CD14-positive monocyte (primary cell): ENCODE measurements around the gene KLK15. TPM values are rescaled to one million over a fixed set of nuclear protein-coding genes. Genes with fewer than 3 reads are reported as not detected.
A peak's percentile ranks its signal among the peaks of the same experiment; 100 is the strongest.

Experiments
- DNase-seq, 3 donors: peaks; one replicate each; pipeline ENCODE4 v3.0.0-alpha.2; 2011 to 2022
- H2AFZ ChIP-seq: 2 replicates; pipeline ENCODE4 v1.6.0; 2012; ENCODE audit warnings: mild to moderate bottlenecking, low read depth, low read length, inconsistent platforms; ENCODE audit not compliant: insufficient read depth, poor library complexity, severe bottlenecking
- H3K27ac ChIP-seq, 2 donors: 1 replicate in 1 of 2; 2 replicates in 1 of 2; pipeline ENCODE4 v1.5.1; 2012 to 2013; ENCODE audit warnings: low read length in 2 of 2, control low read depth in 1 of 2, inconsistent platforms in 1 of 2, low read depth in 1 of 2, mild to moderate bottlenecking in 1 of 2
- H3K27me3 ChIP-seq, 2 donors: one replicate each; pipeline versions ENCODE4 v1.6.0 to v1.6.1; 2011 to 2013; ENCODE audit warnings: low read length in 2 of 2; ENCODE audit not compliant: control insufficient read depth in 2 of 2, insufficient read depth in 2 of 2
- H3K36me3 ChIP-seq, 2 donors: replicated peaks in 1 of 2; 1 replicate in 1 of 2; 2 replicates in 1 of 2; pipeline versions ENCODE4 v1.5.1 to v1.6.1; 2012 to 2013; ENCODE audit warnings: low read length in 2 of 2, control low read depth in 1 of 2, inconsistent platforms in 1 of 2, mild to moderate bottlenecking in 1 of 2; ENCODE audit not compliant: insufficient read depth in 2 of 2, control insufficient read depth in 1 of 2
- H3K4me1 ChIP-seq, 2 donors: 1 replicate in 1 of 2; 2 replicates in 1 of 2; pipeline versions ENCODE4 v1.5.1 to v1.6.1; 2012 to 2013; ENCODE audit warnings: low read length in 2 of 2, control low read depth in 1 of 2, inconsistent platforms in 1 of 2, mild to moderate bottlenecking in 1 of 2, moderate library complexity in 1 of 2; ENCODE audit not compliant: insufficient read depth in 2 of 2, control insufficient read depth in 1 of 2
- H3K4me2 ChIP-seq: replicated peaks from 2 replicates; pipeline ENCODE3; 2012; ENCODE audit warnings: low read length, moderate library complexity, mild to moderate bottlenecking; ENCODE audit not compliant: poor library complexity, severe bottlenecking; ENCODE audit errors: extremely low read depth
- H3K4me3 ChIP-seq, 3 experiments: fragments of 200-600 bp in 1 of 3; sonication (generic) in 1 of 3; replicated peaks in 1 of 3; 1 replicate in 2 of 3; 2 replicates in 1 of 3; pipeline ENCODE4 v1.5.1; 2011 to 2013; ENCODE audit warnings: low read length in 3 of 3, mild to moderate bottlenecking in 3 of 3, control low read depth in 2 of 3, low read depth in 2 of 3, inconsistent platforms in 1 of 3, moderate library complexity in 1 of 3
- H3K79me2 ChIP-seq: 2 replicates; pipeline ENCODE4 v1.6.0; 2012; ENCODE audit warnings: mild to moderate bottlenecking, control low read depth, inconsistent platforms, low read length, moderate library complexity; ENCODE audit not compliant: insufficient read depth
- H3K9ac ChIP-seq: 2 replicates; pipeline ENCODE4 v1.6.0; 2017; ENCODE audit warnings: low read length, mild to moderate bottlenecking; ENCODE audit not compliant: insufficient read depth, poor library complexity, severe bottlenecking
- H3K9me3 ChIP-seq, 2 donors: replicated peaks in 1 of 2; 1 replicate in 1 of 2; 2 replicates in 1 of 2; pipeline versions ENCODE4 v1.5.1 to v1.6.1; 2012 to 2013; ENCODE audit warnings: low read length in 2 of 2, control low read depth in 1 of 2; ENCODE audit not compliant: control insufficient read depth in 1 of 2, insufficient read depth in 1 of 2
- H4K20me1 ChIP-seq: 2 replicates; pipeline ENCODE4 v1.6.0; 2012; ENCODE audit warnings: mild to moderate bottlenecking, low read length, control low read depth, moderate library complexity; ENCODE audit not compliant: insufficient read depth
- H3K27ac Mint-ChIP-seq, 7 donors: one replicate each; pipeline ENCODE4 v1.8.0; 2020; ENCODE audit warnings: mild to moderate bottlenecking in 7 of 7, mixed read lengths in 7 of 7, moderate library complexity in 6 of 7, inconsistent platforms in 2 of 7
- H3K27me3 Mint-ChIP-seq, 3 donors: one replicate each; pipeline ENCODE4 v1.8.0; 2021 to 2022; ENCODE audit warnings: low read depth in 3 of 3, mild to moderate bottlenecking in 3 of 3, mixed read lengths in 3 of 3, moderate library complexity in 3 of 3, inconsistent platforms in 1 of 3
- H3K36me3 Mint-ChIP-seq, 2 donors: one replicate each; pipeline ENCODE4 v1.8.0; 2020; ENCODE audit warnings: mixed read lengths in 2 of 2, inconsistent platforms in 1 of 2, mild to moderate bottlenecking in 1 of 2
- H3K4me1 Mint-ChIP-seq: one replicate; pipeline ENCODE4 v1.8.0; 2020; ENCODE audit warnings: mild to moderate bottlenecking, mixed read lengths
- H3K4me3 Mint-ChIP-seq, 2 donors: one replicate each; pipeline ENCODE4 v1.8.0; 2020; ENCODE audit warnings: mild to moderate bottlenecking in 2 of 2, mixed read lengths in 2 of 2, moderate library complexity in 1 of 2
- H3K9me3 Mint-ChIP-seq, 7 donors: one replicate each; pipeline ENCODE4 v1.8.0; 2020 to 2022; ENCODE audit warnings: mixed read lengths in 7 of 7, mild to moderate bottlenecking in 6 of 7, moderate library complexity in 6 of 7, inconsistent platforms in 2 of 7
- WGBS: methylation state at CpG from one replicate; pipeline ENCODE4 v1.1.5; 2013; ENCODE audit warnings: missing lambda C conversion rate; ENCODE audit not compliant: insufficient coverage; 5-methylcytosine and 5-hydroxymethylcytosine counted together
- intact Hi-C, 2 donors: fragments of 100-400 bp; cut with micrococcal nuclease; formaldehyde crosslinking; loops; one replicate each; pipeline versions ENCODE4 v1.15.0 to v1.15.1; 2023
- polyA plus RNA-seq, 3 donors: library from polyadenylated mRNA; depleted of rRNA in 1 of 3; unstranded in 2 of 3; stranded (reverse) in 1 of 3; fragments of 300-500 nt in 2 of 3; fragments of >200 nt in 1 of 3; fragmentation: Illumina TruSeq in 2 of 3; gene quantifications; 1 replicate in 2 of 3; 2 replicates in 1 of 3; pipeline ENCODE4 v1.2.3, GENCODE V29; 2012 to 2021
- TF ChIP-seq, protein P1 (sequence below): fragments of 200-600 bp; IDR thresholded peaks from one replicate; pipeline ENCODE4 v1.8.0; 2022; ENCODE audit warnings: antibody characterized with exemption, mild to moderate bottlenecking

Gene KLK15
- polyA plus RNA-seq, 3 donors, result not detected

DNA sequence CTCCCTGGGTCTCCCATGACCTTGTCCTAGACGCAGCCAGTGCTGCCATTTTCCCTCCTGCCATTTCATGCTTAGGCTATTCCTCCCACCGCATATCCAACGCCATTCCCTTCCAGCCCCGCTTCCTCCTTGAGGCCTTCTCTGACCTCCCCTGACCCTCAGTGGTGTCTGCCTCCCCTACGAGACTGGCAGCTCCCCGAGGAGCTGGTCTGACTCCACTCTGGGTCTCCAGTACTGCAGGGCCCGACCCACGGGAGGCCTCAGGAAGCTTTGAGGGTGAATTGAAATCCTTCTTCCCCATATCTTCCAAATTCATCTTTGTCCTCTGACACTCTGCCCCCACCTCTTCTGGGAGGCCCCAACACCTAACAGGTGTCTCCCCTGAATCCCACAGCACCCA is 708 bp downstream of the KLK15 start:
- 65% methylated on average over 4 of the region's 8 CpGs for WGBS
- peaks cover 0 to 2% of the 10 kb centered on the region in 2 donors for H3K36me3 Mint-ChIP-seq
- Histone ChIP-seq H3K4me3 (no peak overlapping the region), H3K27ac (no peak overlapping the region), H3K4me2 (no peak overlapping the region), H3K27me3 (peaks cover 12 to 37% of the 10 kb centered on the region in 2 donors), H3K9ac (no peak overlapping the region), H3K79me2 (no peaks in the 10 kb centered on the region), H3K9me3 (no peaks in the 10 kb centered on the region), H2AFZ (no peak overlapping the region), H3K4me1 (peaks cover 8 to 11% of the 10 kb centered on the region in 2 donors), H3K36me3 (no peaks in the 10 kb centered on the region), H4K20me1 (no peaks in the 10 kb centered on the region)
- no peak for DNase-seq
- TF ChIP-seq, protein P1, sequence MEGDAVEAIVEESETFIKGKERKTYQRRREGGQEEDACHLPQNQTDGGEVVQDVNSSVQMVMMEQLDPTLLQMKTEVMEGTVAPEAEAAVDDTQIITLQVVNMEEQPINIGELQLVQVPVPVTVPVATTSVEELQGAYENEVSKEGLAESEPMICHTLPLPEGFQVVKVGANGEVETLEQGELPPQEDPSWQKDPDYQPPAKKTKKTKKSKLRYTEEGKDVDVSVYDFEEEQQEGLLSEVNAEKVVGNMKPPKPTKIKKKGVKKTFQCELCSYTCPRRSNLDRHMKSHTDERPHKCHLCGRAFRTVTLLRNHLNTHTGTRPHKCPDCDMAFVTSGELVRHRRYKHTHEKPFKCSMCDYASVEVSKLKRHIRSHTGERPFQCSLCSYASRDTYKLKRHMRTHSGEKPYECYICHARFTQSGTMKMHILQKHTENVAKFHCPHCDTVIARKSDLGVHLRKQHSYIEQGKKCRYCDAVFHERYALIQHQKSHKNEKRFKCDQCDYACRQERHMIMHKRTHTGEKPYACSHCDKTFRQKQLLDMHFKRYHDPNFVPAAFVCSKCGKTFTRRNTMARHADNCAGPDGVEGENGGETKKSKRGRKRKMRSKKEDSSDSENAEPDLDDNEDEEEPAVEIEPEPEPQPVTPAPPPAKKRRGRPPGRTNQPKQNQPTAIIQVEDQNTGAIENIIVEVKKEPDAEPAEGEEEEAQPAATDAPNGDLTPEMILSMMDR, result no peak
- no peak overlapping the region for H3K4me3 Mint-ChIP-seq
- intact Hi-C loops, result no loop called here
- H3K27me3 Mint-ChIP-seq, result peaks cover 46 to 62% (median 48%) of the 10 kb centered on the region in 3 donors
- H3K9me3 Mint-ChIP-seq, result peaks cover 0 to 8% (median 0%) of the 10 kb centered on the region in 7 donors
- peaks cover 13% of the 10 kb centered on the region for H3K4me1 Mint-ChIP-seq
- peak overlapping the region in 1 of 7 donors; percentile 62 for H3K27ac Mint-ChIP-seq

DNA sequence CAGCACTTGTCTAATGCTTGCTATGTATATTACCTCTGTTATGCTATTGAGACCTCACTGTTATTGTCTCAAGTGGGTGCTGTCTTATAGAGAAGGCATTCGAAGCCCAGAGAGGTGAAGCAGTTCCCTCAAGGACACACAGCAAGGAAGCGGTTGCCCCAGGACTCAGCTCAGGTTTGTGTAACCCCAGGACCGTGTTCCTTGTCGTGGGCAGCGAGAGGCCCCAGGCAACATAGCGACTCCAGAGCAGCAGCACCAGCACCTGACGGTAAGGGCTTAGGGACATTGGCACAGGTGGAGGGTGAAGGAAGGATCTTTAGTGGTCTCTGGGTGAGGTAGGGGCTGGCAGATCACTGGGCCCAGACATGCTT is 2.4 kb downstream of the KLK15 start:
- H3K36me3 ChIP-seq, result no peaks in the 10 kb centered on the region
- H3K9me3 ChIP-seq, result no peaks in the 10 kb centered on the region
- Mint-ChIP-seq H3K27me3 (peaks cover 33 to 54% (median 37%) of the 10 kb centered on the region in 3 donors), H3K4me3 (no peak overlapping the region), H3K27ac (no peak overlapping the region), H3K4me1 (peaks cover 7% of the 10 kb centered on the region), H3K9me3 (peaks cover 0 to 7% (median 2%) of the 10 kb centered on the region in 7 donors), H3K36me3 (no peaks in the 10 kb centered on the region)
- no peak overlapping the region for H2AFZ ChIP-seq
- no peak overlapping the region for H3K4me3 ChIP-seq
- intact Hi-C loops, result no loop called here
- H4K20me1 ChIP-seq, result no peaks in the 10 kb centered on the region
- no peak overlapping the region for H3K9ac ChIP-seq
- H3K27me3 ChIP-seq, result peaks cover 9 to 21% of the 10 kb centered on the region in 2 donors
- no peaks in the 10 kb centered on the region for H3K79me2 ChIP-seq
- no peak overlapping the region for H3K4me2 ChIP-seq
- no peak for DNase-seq
- 74% methylated on average over 7 of the region's 7 CpGs for WGBS
- peaks cover 6 to 8% of the 10 kb centered on the region in 2 donors for H3K4me1 ChIP-seq
- H3K27ac ChIP-seq, result no peak overlapping the region
- TF ChIP-seq, protein P1, result no peak
